DLD1 (cell line): Measurements from ENCODE around the gene GABRB2.
"Not testable (repeated sequence)": the region's sequence is repeated elsewhere in the genome, so short reads cannot be mapped to it uniquely, and the experiment has no call there.

ENCODE experiments used
- in situ Hi-C: cut with HindIII; loops from 2 replicates; pipeline ENCODE4 v1.10.0; 2017; ENCODE audit warnings: low sequenced_read_pairs

Gene GABRB2

DNA sequence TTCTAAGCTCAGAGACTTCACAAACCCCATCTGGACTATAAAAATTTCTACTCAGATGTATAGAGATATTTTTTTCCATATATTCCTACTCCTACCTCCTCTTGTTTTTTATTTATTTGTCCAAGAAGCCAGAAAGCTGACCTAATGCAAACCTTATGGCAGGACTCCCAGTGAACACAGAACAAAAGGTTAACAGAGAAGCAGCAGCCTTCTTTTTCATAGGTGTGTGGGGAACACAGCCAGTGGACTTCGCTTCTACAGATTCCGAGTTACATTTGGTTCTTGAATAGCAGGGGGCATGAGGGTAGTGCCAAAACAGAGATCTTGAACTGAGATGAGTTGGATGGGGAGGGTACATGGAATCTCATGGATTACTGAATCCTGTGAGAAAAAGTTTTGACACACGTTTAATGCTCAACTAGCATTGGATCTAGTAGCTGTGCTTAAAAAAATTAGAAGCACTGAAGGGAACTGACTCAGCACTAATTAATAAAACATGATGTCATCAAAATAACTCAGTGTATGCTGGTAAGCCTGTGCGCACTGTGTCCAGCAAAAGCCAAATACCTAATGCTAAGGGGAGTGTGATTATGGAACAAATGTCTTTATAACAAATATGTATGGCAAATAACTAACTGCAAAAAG is 240.1 kb downstream of the GABRB2 start:
- in situ Hi-C loops: no loop called here

DNA sequence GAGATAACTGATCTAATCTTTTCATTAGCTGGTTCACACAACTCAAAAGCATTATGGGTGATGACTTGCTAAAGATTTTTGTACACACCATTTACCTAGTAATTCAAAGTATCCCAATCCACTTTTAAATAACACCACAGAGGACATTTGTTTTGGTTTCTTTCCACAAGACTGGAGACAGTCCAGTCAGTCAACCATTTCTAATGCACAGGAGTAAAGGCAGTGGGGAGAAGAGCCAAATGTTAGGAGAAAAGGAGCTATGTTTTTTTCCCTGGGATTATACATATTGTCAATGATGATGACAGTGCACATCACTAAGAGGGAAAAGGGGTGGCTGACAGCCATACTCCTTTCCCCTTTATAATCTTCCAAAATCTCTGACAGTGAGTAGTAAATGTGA is 240.9 kb downstream of the GABRB2 start:
- in situ Hi-C loops: no loop called here

DNA sequence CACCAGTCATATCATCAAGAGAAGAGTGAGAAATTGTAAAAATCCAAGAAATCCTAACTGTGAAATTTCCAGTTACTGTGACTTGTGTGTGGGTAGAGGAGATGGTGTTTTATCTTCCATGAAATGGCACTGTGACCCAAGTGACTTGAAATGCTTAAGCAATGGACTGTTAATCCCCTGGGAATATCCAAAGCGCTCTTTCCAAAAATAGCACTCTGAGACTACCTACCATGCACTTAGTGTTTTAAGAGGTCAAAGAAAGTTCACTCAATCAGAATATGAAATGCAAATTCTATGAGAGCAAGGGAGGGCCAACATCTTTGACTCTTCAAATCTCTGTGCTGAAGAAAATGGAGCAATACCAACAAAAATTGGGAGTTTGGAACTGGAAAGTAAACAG is 244.0 kb downstream of the GABRB2 start:
- in situ Hi-C loops: no loop called here

DNA sequence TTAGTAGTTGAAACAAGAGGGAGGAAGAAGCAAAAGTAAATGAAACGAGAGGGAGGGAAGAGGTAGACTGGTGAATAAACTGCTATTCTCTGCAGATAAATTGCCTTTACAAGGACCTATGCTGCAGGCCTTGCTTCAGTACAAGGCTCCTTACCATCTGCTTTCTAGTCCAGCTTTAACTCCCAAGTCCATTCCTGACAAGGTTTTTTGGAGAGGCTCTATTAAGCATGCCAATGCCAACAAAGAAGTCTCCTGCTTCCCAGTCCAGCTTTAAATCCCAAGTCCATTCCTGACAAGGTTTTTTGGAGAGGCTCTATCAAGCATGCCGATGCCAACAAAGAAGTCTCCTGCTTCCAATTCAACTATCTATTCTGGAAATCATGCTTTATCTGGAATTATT is 244.9 kb downstream of the GABRB2 start:
- in situ Hi-C loops: no loop called here

DNA sequence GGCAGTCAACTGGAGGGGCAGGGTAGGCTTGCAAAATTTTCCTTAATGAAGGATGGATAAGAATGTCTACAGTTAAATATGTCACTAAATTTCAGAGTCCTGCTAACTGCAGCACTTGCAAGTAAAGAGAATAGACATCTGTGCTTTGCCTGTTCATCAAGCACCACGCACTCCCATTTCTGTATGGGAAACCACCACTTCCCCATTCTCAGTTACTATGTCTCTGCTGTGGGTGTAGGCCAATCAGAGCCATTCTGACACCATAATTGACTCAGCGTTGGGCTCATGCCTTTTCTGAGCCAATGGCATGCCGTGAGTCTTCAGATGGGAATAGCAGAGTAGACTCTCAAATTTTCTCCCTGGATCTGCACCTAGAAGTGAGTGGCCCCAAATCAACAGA is 247.5 kb downstream of the GABRB2 start:
- in situ Hi-C loops: no loop called here

DNA sequence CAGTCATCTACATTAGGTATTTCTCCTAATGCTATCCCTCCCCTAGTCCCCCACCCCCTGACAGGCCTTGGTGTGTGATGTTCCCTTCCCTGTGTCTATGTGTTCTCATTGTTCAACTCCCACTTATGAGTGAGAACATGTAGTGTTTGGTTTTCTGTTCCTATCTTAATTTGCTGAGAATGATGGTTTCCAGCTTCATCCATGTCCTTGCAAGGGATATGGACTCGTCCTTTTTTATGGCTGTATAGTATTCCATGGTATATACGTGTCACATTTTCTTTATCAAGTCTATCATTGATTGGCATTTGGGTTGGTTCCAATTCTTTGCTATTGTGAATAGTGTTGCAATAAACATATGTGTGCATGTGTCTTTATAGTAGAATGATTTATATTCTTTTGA is 249.1 kb downstream of the GABRB2 start:
- in situ Hi-C loops: not testable (repeated sequence)

DNA sequence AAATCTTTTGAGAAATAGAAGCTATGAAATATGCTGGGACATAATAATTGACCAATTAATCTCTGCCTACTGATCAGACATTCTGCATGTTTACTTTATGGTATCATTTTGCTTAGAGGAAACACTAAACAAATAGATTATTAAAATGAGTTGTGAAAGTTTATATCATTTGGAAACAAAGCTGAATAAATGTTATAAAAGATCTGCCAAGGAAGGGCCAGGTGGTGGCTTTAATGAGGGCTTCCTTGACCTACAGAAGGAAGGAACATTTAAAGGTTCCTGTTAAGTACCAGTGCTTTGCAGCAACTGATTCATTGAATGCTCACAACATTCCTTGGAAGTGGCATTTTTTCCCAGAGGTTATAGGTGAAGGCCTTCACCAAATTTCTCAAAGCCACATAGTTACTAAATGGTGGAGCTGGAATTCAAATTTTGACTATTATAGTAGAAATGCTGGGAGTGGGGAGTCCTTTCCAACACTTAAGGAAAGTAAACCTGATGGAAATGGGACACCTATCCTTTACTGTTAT is 250.7 kb downstream of the GABRB2 start:
- in situ Hi-C loops: no loop called here

DNA sequence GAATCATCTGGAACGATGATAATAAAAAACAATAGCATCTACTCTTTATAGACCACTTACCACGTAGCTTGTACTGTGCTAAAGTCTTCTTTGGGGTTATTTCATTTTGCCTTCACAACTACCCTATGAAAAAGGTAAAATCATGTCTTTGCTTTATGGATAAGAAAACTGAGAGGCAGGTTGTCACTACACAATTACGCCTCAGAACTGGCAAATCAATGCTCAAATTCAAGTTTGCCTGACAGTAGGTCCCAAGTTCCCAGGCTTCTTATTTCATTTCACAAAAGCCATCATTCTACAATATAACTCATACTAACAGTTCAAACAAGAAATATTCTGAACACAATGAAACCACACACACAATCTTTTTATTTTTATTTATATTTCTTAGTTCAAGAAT is 258.5 kb downstream of the GABRB2 start:
- in situ Hi-C loops: no loop called here

DNA sequence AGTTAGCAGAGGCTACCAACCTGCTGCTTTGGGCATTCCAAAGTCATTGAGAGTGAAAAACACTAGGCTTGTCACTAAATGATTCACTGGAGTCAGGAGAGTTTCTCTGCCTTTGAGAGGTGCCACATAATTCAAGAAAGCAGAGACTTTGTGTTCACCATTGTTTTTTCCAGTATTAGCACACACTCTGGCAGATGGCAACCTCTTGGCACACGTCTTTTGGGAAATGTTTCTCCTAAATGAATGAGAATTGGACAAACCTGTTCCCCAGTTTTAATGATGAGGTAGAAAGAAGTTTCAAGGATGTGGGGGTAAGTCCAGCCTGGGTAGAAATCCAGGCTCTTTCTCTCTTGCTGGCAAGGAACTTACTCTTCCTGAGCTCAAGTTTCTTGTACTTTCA is 259.1 kb downstream of the GABRB2 start:
- in situ Hi-C loops: no loop called here

DNA sequence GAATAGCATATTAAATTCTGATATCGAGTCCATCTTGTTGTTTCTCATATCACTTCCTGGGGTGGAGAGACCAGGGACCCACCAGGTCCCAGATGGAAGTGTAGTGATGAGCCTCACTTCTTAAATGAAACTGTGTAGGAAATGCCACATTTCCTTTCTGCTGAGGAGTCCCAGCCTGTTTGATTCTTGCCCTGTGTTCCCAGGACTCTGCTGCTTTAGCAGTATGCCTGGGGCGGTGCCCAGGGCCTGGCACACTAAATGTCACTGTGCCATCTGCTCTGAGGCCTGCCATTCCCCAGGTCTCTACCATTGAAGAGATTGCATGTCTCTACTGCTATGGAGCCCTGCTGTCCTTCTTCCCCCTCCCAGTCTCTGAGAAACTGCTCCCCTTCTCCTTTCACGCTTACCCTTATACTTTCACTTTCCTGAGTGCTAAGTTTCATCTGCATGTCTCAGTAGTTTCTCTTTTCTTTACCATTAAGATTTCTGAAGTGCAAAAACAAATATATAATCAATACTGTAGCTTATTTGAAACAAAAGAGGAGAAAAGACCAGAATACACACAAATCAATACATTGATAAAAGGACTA is 260.4 kb downstream of the GABRB2 start:
- in situ Hi-C loops: no loop called here

DNA sequence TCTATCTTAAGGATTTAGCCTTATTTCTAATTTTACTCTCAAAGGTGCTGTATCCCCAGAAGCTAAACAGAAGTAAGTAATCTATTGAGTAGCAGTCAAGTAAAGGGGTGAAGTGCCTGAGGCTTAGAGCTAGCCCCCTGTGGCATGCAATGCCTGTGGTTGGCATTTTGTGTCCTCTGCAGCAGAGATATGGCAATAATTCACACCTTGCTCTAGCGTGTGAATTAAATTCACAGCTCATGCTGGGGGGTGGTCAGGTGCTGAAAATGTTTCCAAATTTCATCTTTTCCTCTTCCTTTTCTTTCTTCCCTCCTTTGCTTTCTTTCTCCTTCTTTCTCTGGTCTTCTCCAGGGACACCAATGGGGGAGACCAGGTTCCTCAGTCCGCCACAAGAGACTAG is 262.1 kb downstream of the GABRB2 start:
- in situ Hi-C loops: no loop called here

DNA sequence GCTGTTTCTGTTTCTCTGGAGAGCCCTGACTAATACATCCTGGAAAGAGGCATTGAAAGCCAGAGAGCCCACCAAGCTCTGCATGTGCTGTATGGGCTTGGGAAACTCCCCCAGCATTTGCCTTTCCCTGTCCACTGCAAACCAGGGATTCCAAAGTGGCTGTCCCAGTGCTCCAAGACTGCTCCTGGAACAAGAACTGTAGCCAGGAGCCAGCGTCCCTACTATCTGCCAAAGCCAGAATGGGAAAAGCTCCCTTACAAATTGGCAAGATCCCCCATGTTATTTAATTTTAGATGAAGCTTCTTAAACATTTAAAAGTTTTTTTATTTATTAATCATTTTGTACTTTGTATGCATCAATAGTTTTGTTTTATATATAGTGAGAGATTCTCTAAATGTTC is 263.2 kb downstream of the GABRB2 start:
- in situ Hi-C loops: no loop called here

DNA sequence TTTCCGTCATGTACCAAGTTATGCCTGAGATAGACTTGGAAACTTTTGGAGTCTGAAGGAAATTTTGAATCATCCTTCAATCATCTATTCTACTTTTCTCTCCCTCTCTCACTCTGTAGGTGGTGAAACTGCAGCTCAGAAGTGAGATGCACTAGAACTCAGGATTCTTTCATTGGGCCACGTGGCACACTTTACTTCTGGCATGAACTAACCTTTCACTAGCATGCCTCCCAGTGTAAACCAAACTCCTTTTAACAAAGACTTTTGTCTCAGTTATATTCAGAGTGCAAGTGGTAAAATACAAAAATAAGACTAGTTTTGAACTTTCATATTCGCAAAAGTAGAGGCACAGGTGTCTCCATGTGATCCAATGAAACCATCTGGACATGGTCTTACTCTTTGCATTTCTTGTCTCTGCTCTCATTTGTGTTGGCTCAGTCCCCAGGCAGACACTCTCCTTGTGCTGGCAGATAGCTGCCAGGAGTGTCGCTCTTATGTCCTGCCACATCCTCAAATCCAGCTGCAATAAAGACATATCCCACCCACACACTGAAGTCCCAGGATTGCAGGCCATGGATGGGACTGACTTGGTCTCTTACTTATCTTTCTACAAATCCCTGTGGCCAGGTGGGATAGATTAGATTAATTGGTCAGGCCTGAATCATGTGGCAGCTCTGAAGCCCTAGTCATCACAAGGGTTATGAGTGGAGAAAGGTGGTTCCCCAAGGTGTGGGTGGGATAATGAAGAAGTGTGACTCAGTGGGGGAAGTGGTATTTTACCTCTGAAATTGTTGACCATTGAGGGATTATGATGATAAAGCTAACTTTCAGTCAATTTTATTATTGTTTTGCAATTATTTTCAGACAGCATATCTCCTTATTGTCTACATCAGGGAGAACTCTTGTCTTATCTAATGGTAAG is 267.5 kb downstream of the GABRB2 start:
- in situ Hi-C loops: no loop called here

DNA sequence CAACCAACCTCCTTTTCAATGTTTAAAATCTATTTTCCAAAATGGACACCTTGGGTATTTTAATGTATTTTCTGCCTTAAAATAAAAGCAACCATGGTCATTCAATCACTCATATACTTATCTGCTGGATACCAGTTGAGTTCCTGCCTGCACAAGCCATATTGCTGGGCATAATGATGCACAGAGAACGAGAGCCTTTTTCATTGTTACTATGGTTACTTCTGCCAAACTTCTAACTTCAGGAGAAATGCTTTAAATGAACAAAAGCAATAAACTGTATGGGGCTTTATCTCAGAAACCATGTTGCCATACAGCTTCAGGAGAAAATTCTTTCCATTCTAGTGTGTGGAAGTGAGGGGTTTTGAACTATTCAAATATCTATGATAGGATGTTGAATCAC is 269.5 kb downstream of the GABRB2 start:
- in situ Hi-C loops: no loop called here

DNA sequence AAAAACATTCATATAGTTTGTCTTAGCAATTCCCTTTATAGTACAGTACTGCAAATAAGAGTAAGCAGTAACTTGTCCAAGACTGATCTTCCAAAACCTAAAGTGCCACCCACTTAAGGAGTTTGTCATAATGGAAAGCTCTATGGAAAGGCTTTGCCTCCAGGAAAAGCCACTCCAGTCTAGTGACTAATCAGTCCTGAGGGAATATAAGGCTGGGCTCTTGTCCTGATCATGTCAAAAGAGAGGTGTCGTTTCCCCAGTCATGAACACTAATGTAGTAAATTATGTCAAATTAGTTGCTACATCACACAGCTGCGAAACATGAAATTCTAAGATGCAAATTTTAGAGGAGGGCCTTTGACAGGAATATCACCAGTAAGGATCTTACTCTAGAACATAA is 271.6 kb downstream of the GABRB2 start:
- in situ Hi-C loops: no loop called here

DNA sequence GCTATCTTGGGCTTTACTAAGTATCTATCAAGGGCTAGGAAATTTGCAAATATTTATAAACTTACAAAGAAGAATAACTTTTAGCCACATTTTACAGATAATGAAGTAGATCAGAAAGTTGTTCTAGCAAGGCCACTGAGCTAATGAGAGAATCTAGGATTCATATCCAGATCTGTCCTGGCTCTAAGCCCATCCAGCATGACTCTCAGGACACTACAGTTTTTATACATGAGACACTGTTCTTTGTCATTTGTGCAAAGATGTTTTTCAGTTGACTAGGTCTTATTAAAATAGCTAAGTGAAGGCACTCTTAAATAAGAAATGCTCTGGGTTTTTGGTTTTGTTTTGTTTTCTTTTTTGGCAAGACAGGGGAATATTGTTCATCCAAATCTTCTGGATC is 273.1 kb downstream of the GABRB2 start:
- in situ Hi-C loops: no loop called here

DNA sequence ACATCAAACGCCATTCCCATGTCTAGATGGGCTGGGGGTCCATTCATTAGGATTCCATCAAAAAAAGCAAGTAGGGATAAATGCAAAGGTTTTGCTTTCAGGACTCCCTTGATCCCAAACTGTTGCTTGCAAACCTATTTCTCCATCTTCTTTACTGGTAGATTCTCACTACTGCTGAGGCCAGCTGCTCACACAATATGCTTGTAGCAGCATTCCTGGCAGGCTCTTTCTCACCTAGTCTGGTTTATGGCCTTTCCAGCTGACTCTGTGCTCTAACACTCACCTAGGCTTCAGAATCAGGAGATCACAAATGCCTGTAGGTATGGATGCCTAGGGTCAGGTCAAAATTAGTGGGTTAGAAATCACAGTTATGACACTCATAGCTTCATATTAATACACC is 274.7 kb downstream of the GABRB2 start:
- in situ Hi-C loops: no loop called here

DNA sequence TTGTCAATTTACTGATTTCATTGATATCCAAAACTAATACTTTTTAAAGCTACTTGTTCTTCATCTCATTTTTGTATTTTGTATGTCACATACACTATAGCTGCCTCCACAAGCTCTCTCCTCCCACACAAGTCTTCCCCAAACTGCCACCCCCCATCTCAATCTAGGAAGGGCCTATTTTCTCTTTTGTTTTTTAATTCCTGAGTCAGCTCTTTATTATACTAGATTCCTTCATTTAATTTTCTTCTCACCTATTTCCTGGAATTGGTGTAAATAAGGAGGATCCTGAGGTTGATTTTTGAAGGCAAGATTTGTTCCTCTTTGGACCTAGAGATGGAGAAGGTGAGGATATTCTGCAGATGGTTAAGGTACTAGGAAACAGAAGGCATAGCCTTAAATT is 277.4 kb downstream of the GABRB2 start:
- in situ Hi-C loops: no loop called here

DNA sequence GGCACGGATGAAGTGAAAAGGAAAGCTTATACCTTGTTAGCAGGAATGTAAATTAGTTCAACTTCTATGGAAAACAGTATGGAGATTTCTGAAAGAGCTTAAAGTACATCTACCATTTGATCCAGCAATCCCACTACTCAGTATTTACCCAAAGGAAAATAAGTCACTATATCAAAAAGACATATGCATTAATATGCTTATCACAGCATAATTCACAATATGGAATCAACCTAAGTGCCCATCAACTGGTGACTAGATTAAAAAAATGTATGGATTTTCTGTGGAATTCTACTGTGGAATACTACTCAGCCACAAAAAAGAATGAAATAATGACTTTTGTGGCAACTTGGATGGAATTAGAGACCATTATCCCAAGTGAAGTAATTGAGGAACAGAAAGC is 279.6 kb downstream of the GABRB2 start:
- in situ Hi-C loops: no loop called here

DNA sequence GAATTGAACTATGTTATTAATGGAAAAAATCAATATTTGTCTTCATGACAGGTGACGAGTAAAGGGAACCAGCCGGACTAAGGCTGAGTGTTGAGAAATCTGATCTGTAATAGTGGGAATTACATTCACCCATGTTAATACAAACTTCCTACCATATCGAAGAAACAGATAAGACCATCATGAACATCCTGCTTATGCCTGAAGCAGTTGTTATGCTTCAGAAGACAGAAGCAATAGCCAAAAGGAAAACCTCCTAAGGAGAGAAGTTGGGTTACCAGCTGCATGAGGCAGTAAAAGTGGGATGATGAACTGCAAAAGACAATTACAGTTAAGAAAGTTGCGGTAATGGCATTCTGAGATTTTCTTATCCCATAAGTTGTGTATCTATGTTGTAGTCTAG is 281.5 kb downstream of the GABRB2 start:
- in situ Hi-C loops: no loop called here

DNA sequence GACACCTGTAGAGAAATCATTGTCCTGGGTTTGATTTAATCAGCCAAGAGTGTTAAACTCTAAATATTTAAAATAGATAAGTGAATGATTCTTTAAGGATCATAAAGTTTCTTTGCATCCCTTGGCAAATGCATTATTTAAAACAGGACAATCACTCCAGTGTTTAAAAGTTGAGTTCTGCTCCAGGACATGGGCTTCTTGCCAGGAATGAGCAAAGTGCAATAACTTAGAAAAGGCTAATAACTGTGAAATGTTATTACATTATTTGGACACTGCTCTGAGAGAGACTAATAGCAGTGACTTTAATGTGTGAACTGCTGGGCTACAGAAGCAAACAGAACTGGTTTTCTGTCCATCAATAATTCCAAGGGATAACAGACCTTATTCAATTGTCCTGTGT is 283.3 kb downstream of the GABRB2 start:
- in situ Hi-C loops: no loop called here
